Liver (tissue), 9 donors: Measurements from ENCODE around the gene KLHDC3. TPM values are rescaled to one million over a fixed set of nuclear protein-coding genes. Genes with fewer than 3 reads are reported as not detected.
A peak's percentile ranks its signal among the peaks of the same experiment; 100 is the strongest.

Source experiments
- DNase-seq: peaks from one replicate; pipeline ENCODE4 v3.0.0-alpha.2; 2017; ENCODE audit warnings: low spot score
- H3K27ac ChIP-seq, 2 donors: one replicate each; pipeline ENCODE4 v1.7.0; 2013; ENCODE audit warnings: inconsistent platforms in 2 of 2, low read length in 2 of 2, control low read depth in 1 of 2, low read depth in 1 of 2, mild to moderate bottlenecking in 1 of 2
- H3K27me3 ChIP-seq, 4 donors: one replicate each; pipeline versions ENCODE4 v1.6.1 to v1.7.0; 2013; ENCODE audit warnings: low read length in 3 of 4, inconsistent platforms in 1 of 4, mild to moderate bottlenecking in 1 of 4, moderate library complexity in 1 of 4; ENCODE audit not compliant: control insufficient read depth in 4 of 4, insufficient read depth in 4 of 4
- H3K36me3 ChIP-seq, 4 donors: one replicate each; pipeline versions ENCODE4 v1.6.1 to v1.7.0; 2013; ENCODE audit warnings: low read length in 3 of 4, mild to moderate bottlenecking in 3 of 4, low read depth in 1 of 4, moderate library complexity in 1 of 4; ENCODE audit not compliant: control insufficient read depth in 4 of 4, insufficient read depth in 3 of 4
- H3K4me1 ChIP-seq, 4 donors: one replicate each; pipeline versions ENCODE4 v1.6.1 to v1.7.0; 2013; ENCODE audit warnings: low read length in 3 of 4, mild to moderate bottlenecking in 3 of 4, moderate library complexity in 1 of 4; ENCODE audit not compliant: control insufficient read depth in 4 of 4, insufficient read depth in 4 of 4
- H3K4me3 ChIP-seq, 3 donors: one replicate each; pipeline versions ENCODE4 v1.6.1 to v1.7.0; 2013; ENCODE audit warnings: low read length in 3 of 3, control low read depth in 1 of 3, low read depth in 1 of 3, mild to moderate bottlenecking in 1 of 3
- H3K9ac ChIP-seq, 2 donors: one replicate each; pipeline ENCODE4 v1.7.0; 2013; ENCODE audit warnings: low read length in 2 of 2, mild to moderate bottlenecking in 2 of 2, moderate library complexity in 2 of 2, control low read depth in 1 of 2, low read depth in 1 of 2
- H3K9me3 ChIP-seq, 4 donors: one replicate each; pipeline versions ENCODE4 v1.6.1 to v1.7.0; 2013; ENCODE audit warnings: low read length in 3 of 4; ENCODE audit not compliant: control insufficient read depth in 4 of 4
- ATF3 ChIP-seq: IDR thresholded peaks from 2 replicates; pipeline ENCODE4 v1.6.1; 2016; ENCODE audit warnings: antibody characterized with exemption
- CTCF ChIP-seq: fragments of 150-350 bp; IDR thresholded peaks from 2 replicates; pipeline ENCODE4 v1.5.1; 2017; ENCODE audit warnings: improper control_type of control experiment, low read depth, low read length; ENCODE audit not compliant: missing input control
- EGR1 ChIP-seq, 2 donors: IDR thresholded peaks; 2 replicates each; pipeline ENCODE4 v1.6.1; 2016 to 2018; ENCODE audit warnings: antibody characterized with exemption in 2 of 2, low read depth in 2 of 2
- FOXA1 ChIP-seq: IDR thresholded peaks from 2 replicates; pipeline ENCODE4 v1.6.1; 2016; ENCODE audit warnings: antibody characterized with exemption
- GABPA ChIP-seq, 2 donors: IDR thresholded peaks in 1 of 2; conservative IDR thresholded peaks in 1 of 2; 2 replicates each; pipeline ENCODE4 v1.6.1; 2016; ENCODE audit warnings: antibody characterized with exemption in 2 of 2, mild to moderate bottlenecking in 1 of 2, moderate library complexity in 1 of 2
- HNF4G ChIP-seq: IDR thresholded peaks from 2 replicates; pipeline ENCODE4 v1.6.1; 2016; ENCODE audit warnings: antibody characterized with exemption
- JUND ChIP-seq, 2 donors: IDR thresholded peaks; 2 replicates each; pipeline ENCODE4 v1.6.1; 2016; ENCODE audit warnings: antibody characterized with exemption in 2 of 2
- MAX ChIP-seq: IDR thresholded peaks from 2 replicates; pipeline ENCODE4 v1.6.1; 2016; ENCODE audit warnings: antibody characterized with exemption
- NR2F2 ChIP-seq: IDR thresholded peaks from 2 replicates; pipeline ENCODE4 v1.6.1; 2016; ENCODE audit warnings: antibody characterized with exemption
- RAD21 ChIP-seq, 2 donors: IDR thresholded peaks; 2 replicates each; pipeline ENCODE4 v1.6.1; 2016; ENCODE audit warnings: antibody characterized with exemption in 2 of 2, mild to moderate bottlenecking in 2 of 2
- REST ChIP-seq: IDR thresholded peaks from 2 replicates; pipeline ENCODE4 v1.6.1; 2016; ENCODE audit warnings: antibody characterized with exemption, mild to moderate bottlenecking
- RXRA ChIP-seq, 2 donors: IDR thresholded peaks; 2 replicates each; pipeline ENCODE4 v1.6.1; 2017 to 2018; ENCODE audit warnings: antibody characterized with exemption in 2 of 2, mild to moderate bottlenecking in 1 of 2
- SP1 ChIP-seq: IDR thresholded peaks from 2 replicates; pipeline ENCODE4 v1.6.1; 2018; ENCODE audit warnings: antibody characterized with exemption, mild to moderate bottlenecking
- TAF1 ChIP-seq: conservative IDR thresholded peaks from 2 replicates; pipeline ENCODE4 v1.6.1; 2016; ENCODE audit warnings: antibody characterized with exemption, mild to moderate bottlenecking
- YY1 ChIP-seq: IDR thresholded peaks from 2 replicates; pipeline ENCODE4 v1.6.1; 2016; ENCODE audit warnings: antibody characterized with exemption, mild to moderate bottlenecking
- ZBTB33 ChIP-seq: IDR thresholded peaks from 2 replicates; pipeline ENCODE4 v1.6.1; 2016; ENCODE audit warnings: antibody characterized with exemption
- WGBS: extraction: QIAGEN DNeasy Blood & Tissue Kit; methylation state at CpG from one replicate; pipeline ENCODE4 v1.1.7; 2013; 5-methylcytosine and 5-hydroxymethylcytosine counted together
- polyA plus RNA-seq, 2 donors: library from polyadenylated mRNA; stranded (reverse) in 1 of 2; unstranded in 1 of 2; fragments of 200-250 nt in 1 of 2; fragments of >200 nt in 1 of 2; fragmentation: Nextera tagmentation in 1 of 2; extraction: Ambion mirVana in 1 of 2; gene quantifications; one replicate each; pipeline versions ENCODE4 v1.2.1 to v1.2.3, GENCODE V29; 2013 to 2015
- total RNA-seq, 2 donors: library from RNA; depleted of rRNA; stranded (reverse); fragments of >200 nt; gene quantifications; one replicate each; pipeline ENCODE4 v1.2.3, GENCODE V29; 2014
- donor health status: healthy.
- donor health status: healthy.
- donor health status: healthy.
- donor health status: healthy.
- donor health status: healthy.

Gene KLHDC3
- total and polyA plus RNA-seq, 4 donors: 30.9 to 66.5 (median 50.6) TPM

- TF ChIP-seq SP1 (no peak), RAD21 (IDR thresholded peaks at IDR 0.05) (no peak), CTCF (no peak), FOXA1 (no peak), HNF4G (no peak), EGR1 (IDR thresholded peaks at IDR 0.05; ENCODE audit: low read depth in 2 of 2) (no peak), REST (no peak)
- H3K9ac ChIP-seq: peak overlapping the region; percentile 36 to 42
- H3K27me3 ChIP-seq: no peaks in the 10 kb centered on the region
- DNase-seq: no peak
- no peaks in the 10 kb centered on the region for H3K9me3 ChIP-seq
- peak overlapping the region; percentile 38 to 70 (median 60) for H3K4me3 ChIP-seq
- H3K4me1 ChIP-seq: peaks cover 3 to 36% (median 23%) of the 10 kb centered on the region in 4 donors
- 7% methylated on average over 25 of the region's 25 CpGs for WGBS
- peak overlapping the region in 1 of 2 donors; percentile 55 for H3K27ac ChIP-seq
- H3K36me3 ChIP-seq: peaks cover 2 to 48% (median 25%) of the 10 kb centered on the region in 4 donors
Observed at GRCh38 chr6:43013097-43013842, 779 bp upstream of the KLHDC3 start.

- Histone ChIP-seq H3K36me3 (peaks cover 2 to 49% (median 26%) of the 10 kb centered on the region in 4 donors), H3K9me3 (no peaks in the 10 kb centered on the region), H3K4me3 (peak overlapping the region; percentile 64 to 89 (median 64)), H3K9ac (peak overlapping the region in 1 of 2 donors; percentile 72), H3K4me1 (peaks cover 3 to 36% (median 23%) of the 10 kb centered on the region in 4 donors), H3K27ac (peak overlapping the region in 1 of 2 donors; percentile 46), H3K27me3 (no peaks in the 10 kb centered on the region)
- WGBS: 1% methylated on average over 7 of the region's 7 CpGs
- DNase-seq: no peak
- TF ChIP-seq FOXA1 (no peak), SP1 (no peak), RXRA (IDR thresholded peaks at IDR 0.05) (no peak), ATF3 (no peak), EGR1 (IDR thresholded peaks at IDR 0.05; ENCODE audit: low read depth in 2 of 2) (no peak), GABPA (IDR thresholded peaks at IDR 0.05 in 1 of 2, conservative IDR thresholded peaks at IDR 0.05 in 1 of 2) (no peak), REST (no peak), MAX (no peak), RAD21 (IDR thresholded peaks at IDR 0.05) (no peak), NR2F2 (no peak), JUND (IDR thresholded peaks at IDR 0.05) (no peak), CTCF (no peak), TAF1 (no peak), ZBTB33 (no peak), YY1 (no peak)
Observed at GRCh38 chr6:43014434-43014909, 423 bp downstream of the KLHDC3 start.
